ENCODE data around the gene CLIC6.

Gene CLIC6

GRCh38 chr21:34690041-34690792 is 21.4 kb downstream of the CLIC6 start:
- DNase-seq (ENCODE audit: extremely low spot score, insufficient read length, low read depth): no peak
- FAIRE-seq: no peak

GRCh38 chr21:34690793-34691175 is 22.0 kb downstream of the CLIC6 start:
- DNase-seq (ENCODE audit: extremely low spot score, insufficient read length, low read depth): no peak
- FAIRE-seq: no peak

- no peak for FAIRE-seq
Observed at GRCh38 chr21:34691390-34692032, 22.7 kb downstream of the CLIC6 start.

GRCh38 chr21:34692458-34693020 is 23.7 kb downstream of the CLIC6 start:
- FAIRE-seq: no peak
- DNase-seq (ENCODE audit: extremely low spot score, insufficient read length, low read depth): no peak

More at GRCh38 chr21:34691390-34692032, 22.7 kb downstream of the CLIC6 start:
- no peak for DNase-seq (ENCODE audit: extremely low spot score, insufficient read length, low read depth)

GRCh38 chr21:34693192-34693810 is 24.5 kb downstream of the CLIC6 start:
- FAIRE-seq: peak; percentile 73
- no peak for DNase-seq (ENCODE audit: extremely low spot score, insufficient read length, low read depth)

GRCh38 chr21:34695434-34695833 is 26.6 kb downstream of the CLIC6 start:
- DNase-seq (ENCODE audit: extremely low spot score, insufficient read length, low read depth): peak; percentile 50
- FAIRE-seq: peak; percentile 86

- DNase-seq (ENCODE audit: extremely low spot score, insufficient read length, low read depth): no peak
- FAIRE-seq: no peak
Observed at GRCh38 chr21:34696121-34696520, 27.3 kb downstream of the CLIC6 start.

- DNase-seq (ENCODE audit: extremely low spot score, insufficient read length, low read depth) (no peak), FAIRE-seq (no peak)
Observed at GRCh38 chr21:34697826-34698225, 29.0 kb downstream of the CLIC6 start.

- no peak for DNase-seq (ENCODE audit: extremely low spot score, insufficient read length, low read depth)
- no peak for FAIRE-seq
Observed at GRCh38 chr21:34698270-34699015, 29.6 kb downstream of the CLIC6 start.

- FAIRE-seq (no peak), DNase-seq (ENCODE audit: extremely low spot score, insufficient read length, low read depth) (no peak)
Observed at GRCh38 chr21:34700605-34701004, 31.8 kb downstream of the CLIC6 start.

- DNase-seq (ENCODE audit: extremely low spot score, insufficient read length, low read depth) (no peak), FAIRE-seq (no peak)
Observed at GRCh38 chr21:34701726-34702125, 32.9 kb downstream of the CLIC6 start.

- FAIRE-seq (no peak), DNase-seq (ENCODE audit: extremely low spot score, insufficient read length, low read depth) (no peak)
Observed at GRCh38 chr21:34702341-34703170, 33.8 kb downstream of the CLIC6 start.

- no peak for FAIRE-seq
- DNase-seq (ENCODE audit: extremely low spot score, insufficient read length, low read depth): no peak
Observed at GRCh38 chr21:34703571-34703970, 34.8 kb downstream of the CLIC6 start.

GRCh38 chr21:34704119-34704518 is 35.3 kb downstream of the CLIC6 start:
- FAIRE-seq (no peak), DNase-seq (ENCODE audit: extremely low spot score, insufficient read length, low read depth) (no peak)

GRCh38 chr21:34705011-34705410 is 36.2 kb downstream of the CLIC6 start:
- FAIRE-seq (no peak), DNase-seq (ENCODE audit: extremely low spot score, insufficient read length, low read depth) (no peak)

- DNase-seq (ENCODE audit: extremely low spot score, insufficient read length, low read depth) (no peak), FAIRE-seq (no peak)
Observed at GRCh38 chr21:34706337-34706736, 37.5 kb downstream of the CLIC6 start.

- DNase-seq (ENCODE audit: extremely low spot score, insufficient read length, low read depth) (peak; percentile 53), FAIRE-seq (peak; percentile 82)
Observed at GRCh38 chr21:34707876-34708325, 39.1 kb downstream of the CLIC6 start.

- FAIRE-seq (no peak), DNase-seq (ENCODE audit: extremely low spot score, insufficient read length, low read depth) (no peak)
Observed at GRCh38 chr21:34713621-34714020, 44.8 kb downstream of the CLIC6 start.

GRCh38 chr21:34715518-34715917 is 46.7 kb downstream of the CLIC6 start:
- FAIRE-seq (no peak), DNase-seq (ENCODE audit: extremely low spot score, insufficient read length, low read depth) (no peak)

Data from GM18507 (cell line).